ENCODE data around the gene CAP2.
"Not testable (repeated sequence)": the region's sequence is repeated elsewhere in the genome, so short reads cannot be mapped to it uniquely, and the experiment has no call there.

The CAP2 gene

GRCh38 chr6:17396256-17396655 is 2.9 kb downstream of the CAP2 start:
- DNase-seq (ENCODE audit: low read depth) = no peak

GRCh38 chr6:17397764-17398194 is 4.4 kb downstream of the CAP2 start:
- no peak for DNase-seq (ENCODE audit: low read depth)

GRCh38 chr6:17405181-17405943 is 12.0 kb downstream of the CAP2 start:
- not testable (repeated sequence) for DNase-seq (ENCODE audit: low read depth)

GRCh38 chr6:17405944-17406245 is 12.5 kb downstream of the CAP2 start:
- no peak for DNase-seq (ENCODE audit: low read depth)

- no peak for DNase-seq (ENCODE audit: low read depth)
These were observed 14.7 kb downstream of the CAP2 start for GRCh38 chr6:17408081-17408480.

- no peak for DNase-seq (ENCODE audit: low read depth)
These were observed 16.9 kb downstream of the CAP2 start for GRCh38 chr6:17410281-17410680.

GRCh38 chr6:17413313-17413750 is 19.9 kb downstream of the CAP2 start:
- DNase-seq (ENCODE audit: low read depth) = no peak

- not testable (repeated sequence) for DNase-seq (ENCODE audit: low read depth)
These were observed 21.0 kb downstream of the CAP2 start for GRCh38 chr6:17414395-17414794.

- DNase-seq (ENCODE audit: low read depth) = no peak
These were observed 21.9 kb downstream of the CAP2 start for GRCh38 chr6:17415321-17415720.

- DNase-seq (ENCODE audit: low read depth) = no peak
These were observed 23.4 kb downstream of the CAP2 start for GRCh38 chr6:17416806-17417205.

- no peak for DNase-seq (ENCODE audit: low read depth)
These were observed 24.4 kb downstream of the CAP2 start for GRCh38 chr6:17417817-17418216.

- no peak for DNase-seq (ENCODE audit: low read depth)
These were observed 25.1 kb downstream of the CAP2 start for GRCh38 chr6:17418281-17419188.

- no peak for DNase-seq (ENCODE audit: low read depth)
These were observed 25.8 kb downstream of the CAP2 start for GRCh38 chr6:17419189-17419575.

GRCh38 chr6:17420368-17420767 is 27.0 kb downstream of the CAP2 start:
- DNase-seq (ENCODE audit: low read depth) = no peak

GRCh38 chr6:17421406-17421805 is 28.0 kb downstream of the CAP2 start:
- no peak for DNase-seq (ENCODE audit: low read depth)

- DNase-seq (ENCODE audit: low read depth) = no peak
These were observed 29.6 kb downstream of the CAP2 start for GRCh38 chr6:17423026-17423425.

- no peak for DNase-seq (ENCODE audit: low read depth)
These were observed 33.7 kb downstream of the CAP2 start for GRCh38 chr6:17427062-17427461.

- no peak for DNase-seq (ENCODE audit: low read depth)
These were observed 34.2 kb downstream of the CAP2 start for GRCh38 chr6:17427617-17428016.

- not testable (repeated sequence) for DNase-seq (ENCODE audit: low read depth)
These were observed 35.3 kb downstream of the CAP2 start for GRCh38 chr6:17428595-17429120.

- no peak for DNase-seq (ENCODE audit: low read depth)
These were observed 36.1 kb downstream of the CAP2 start for GRCh38 chr6:17429383-17430061.

- no peak for DNase-seq (ENCODE audit: low read depth)
These were observed 38.2 kb downstream of the CAP2 start for GRCh38 chr6:17431581-17431980.

GRCh38 chr6:17432356-17432755 is 39.0 kb downstream of the CAP2 start:
- DNase-seq (ENCODE audit: low read depth) = no peak

Measured in stimulated activated CD8-positive, alpha-beta memory T cell treated with anti-CD3 and anti-CD28 coated beads, Interleukin-12 subunit alpha, Interleukin-12 subunit beta, amount 100 ng/mL, for 1 hour (primary cell).